IMR-90 (cell line): ENCODE data around the gene DACH1. TPM values are rescaled to one million over a fixed set of nuclear protein-coding genes. Genes with fewer than 3 reads are reported as not detected.

ENCODE experiments used
- ATAC-seq: fragments of 200-7000 bp; cut with Tn5 transposase; 2 replicates; pipeline ENCODE4 v1.9.1; 2020; ENCODE audit warnings: low read depth, mild to moderate bottlenecking, moderate library complexity
- BruUV-seq: library from RNA; stranded (reverse); fragments of 400-500 nt; replicated peaks from 2 replicates; lab custom pipeline; 2021; lab: Mats Ljungman, UMichigan
- CTCF ChIA-PET: fragments of 300-600 bp; formaldehyde crosslinking; extraction: SDS; loops from one replicate; lab custom pipeline; 2021; ENCODE audit warnings: antibody characterized with exemption; lab: Yijun Ruan, JAX
- POLR2A ChIA-PET: fragments of 300-600 bp; sonication (Branson Sonifier 250); formaldehyde crosslinking; loops from one replicate; lab custom pipeline; 2022; ENCODE audit warnings: antibody characterized with exemption; ENCODE audit not compliant: unreplicated experiment; lab: Charles Lee
- DNase-seq: peaks from one replicate; pipeline ENCODE4 v3.0.0; 2013
- H2AFZ ChIP-seq: replicated peaks from 2 replicates; pipeline ENCODE3; 2013; ENCODE audit warnings: low read length, mild to moderate bottlenecking; ENCODE audit not compliant: poor library complexity
- H2AK5ac ChIP-seq: 2 replicates; pipeline ENCODE4 v1.6.1; 2013; ENCODE audit warnings: low read depth, low read length, inconsistent platforms
- H2AK9ac ChIP-seq: replicated peaks from 2 replicates; pipeline ENCODE3; 2013; ENCODE audit warnings: mild to moderate bottlenecking, low read depth, low read length, moderate library complexity; ENCODE audit not compliant: poor library complexity
- H2BK120ac ChIP-seq: 2 replicates; pipeline ENCODE4 v1.6.1; 2013; ENCODE audit warnings: low read depth, low read length, inconsistent platforms
- H2BK15ac ChIP-seq: 3 replicates; pipeline ENCODE4 v1.6.1; 2013; ENCODE audit warnings: low read depth, low read length, inconsistent platforms
- H2BK20ac ChIP-seq: 2 replicates; pipeline ENCODE4 v1.6.1; 2013; ENCODE audit warnings: low read depth, mild to moderate bottlenecking, inconsistent platforms, low read length, moderate library complexity
- H2BK5ac ChIP-seq: 2 replicates; pipeline ENCODE4 v1.6.1; 2013; ENCODE audit warnings: mild to moderate bottlenecking, low read depth, low read length, inconsistent platforms; ENCODE audit not compliant: poor library complexity, severe bottlenecking
- H3K14ac ChIP-seq: replicated peaks from 2 replicates; pipeline ENCODE4 v1.6.1; 2013; ENCODE audit warnings: low read depth, low read length, inconsistent platforms
- H3K18ac ChIP-seq: 2 replicates; pipeline ENCODE4 v1.6.1; 2013; ENCODE audit warnings: low read depth, low read length, control low read depth
- H3K23ac ChIP-seq: 2 replicates; pipeline ENCODE4 v1.6.1; 2013; ENCODE audit warnings: low read depth, low read length, inconsistent platforms
- H3K27ac ChIP-seq: 2 replicates; pipeline ENCODE4 v1.5.1; 2013; ENCODE audit warnings: mild to moderate bottlenecking, control low read depth, low read length; ENCODE audit not compliant: insufficient read depth
- H3K27me3 ChIP-seq: 2 replicates; pipeline ENCODE4 v1.6.1; 2013; ENCODE audit warnings: low read length; ENCODE audit not compliant: control insufficient read depth, insufficient read depth
- H3K36me3 ChIP-seq: 2 replicates; pipeline ENCODE4 v1.6.1; 2013; ENCODE audit warnings: low read length, mixed read lengths; ENCODE audit not compliant: control insufficient read depth, insufficient read depth
- H3K4ac ChIP-seq: 2 replicates; pipeline ENCODE4 v1.6.1; 2013; ENCODE audit warnings: low read depth, low read length, inconsistent platforms
- H3K4me1 ChIP-seq: 2 replicates; pipeline ENCODE4 v1.6.1; 2013; ENCODE audit warnings: low read length, mixed read lengths; ENCODE audit not compliant: control insufficient read depth, insufficient read depth
- H3K4me2 ChIP-seq: 2 replicates; pipeline ENCODE4 v1.6.1; 2013; ENCODE audit warnings: low read depth, mild to moderate bottlenecking, control low read depth, low read length, moderate library complexity
- H3K4me3 ChIP-seq: 2 replicates; pipeline ENCODE4 v1.5.1; 2013; ENCODE audit warnings: low read depth, mild to moderate bottlenecking, control low read depth, low read length, moderate library complexity; ENCODE audit not compliant: insufficient read depth
- H3K56ac ChIP-seq: 2 replicates; pipeline ENCODE4 v1.6.1; 2013; ENCODE audit warnings: low read length, inconsistent platforms; ENCODE audit not compliant: insufficient read depth; ENCODE audit errors: extremely low read depth
- H3K79me1 ChIP-seq, 2 experiments: 2 replicates each; pipeline ENCODE4 v1.6.1; 2013; ENCODE audit warnings: low read length in 2 of 2, inconsistent platforms in 1 of 2, low read depth in 1 of 2
- H3K9ac ChIP-seq: 2 replicates; pipeline ENCODE4 v1.6.1; 2013; ENCODE audit warnings: low read depth, low read length, control low read depth
- H3K9me1 ChIP-seq: 2 replicates; pipeline ENCODE4 v1.6.1; 2013; ENCODE audit warnings: low read length, inconsistent platforms; ENCODE audit not compliant: insufficient read depth
- H3K9me3 ChIP-seq: 2 replicates; pipeline ENCODE4 v1.6.1; 2013; ENCODE audit warnings: low read length; ENCODE audit not compliant: control insufficient read depth, insufficient read depth
- H4K20me1 ChIP-seq: 2 replicates; pipeline ENCODE4 v1.6.1; 2013; ENCODE audit warnings: low read length, inconsistent platforms; ENCODE audit not compliant: insufficient read depth
- H4K5ac ChIP-seq: 2 replicates; pipeline ENCODE4 v1.6.1; 2013; ENCODE audit warnings: mild to moderate bottlenecking, low read depth, low read length, control low read depth
- H4K8ac ChIP-seq, 2 experiments: 2 replicates each; pipeline ENCODE4 v1.6.1; 2013; ENCODE audit warnings: low read depth in 2 of 2, low read length in 2 of 2, control low read depth in 1 of 2, inconsistent platforms in 1 of 2
- H4K91ac ChIP-seq: 2 replicates; pipeline ENCODE4 v1.6.1; 2013; ENCODE audit warnings: low read depth, low read length, inconsistent platforms; ENCODE audit not compliant: insufficient read depth
- BHLHE40 ChIP-seq: fragments of 150-350 bp; IDR thresholded peaks from 2 replicates; pipeline ENCODE4 v1.6.1; 2016; ENCODE audit warnings: mild to moderate bottlenecking, low read depth, low read length
- ELK1 ChIP-seq: fragments of 150-350 bp; IDR thresholded peaks from 2 replicates; pipeline ENCODE4 v1.6.1; 2016; ENCODE audit warnings: low read depth, mild to moderate bottlenecking, low read length, moderate library complexity, borderline replicate concordance
- MAFK ChIP-seq: IDR thresholded peaks from 2 replicates; pipeline ENCODE4 v1.6.1; 2012; ENCODE audit warnings: low read depth, low read length, improper control_type of control experiment
- MAZ ChIP-seq: IDR thresholded peaks from 2 replicates; pipeline ENCODE4 v1.6.1; 2012; ENCODE audit warnings: low read depth, mild to moderate bottlenecking, low read length, improper control_type of control experiment, moderate library complexity, borderline replicate concordance
- MXI1 ChIP-seq: IDR thresholded peaks from 2 replicates; pipeline ENCODE4 v1.6.1; 2012; ENCODE audit warnings: low read depth, mild to moderate bottlenecking, low read length, moderate library complexity, borderline replicate concordance
- POLR2A ChIP-seq: IDR thresholded peaks from 2 replicates; pipeline ENCODE4 v1.6.1; 2012; ENCODE audit warnings: mild to moderate bottlenecking, low read depth, low read length
- RFX5 ChIP-seq: IDR thresholded peaks from 2 replicates; pipeline ENCODE4 v1.8.0; 2012; ENCODE audit warnings: low read depth, mild to moderate bottlenecking, low read length, moderate library complexity
- SMC3 ChIP-seq: fragments of 150-350 bp; IDR thresholded peaks from 2 replicates; pipeline ENCODE4 v1.6.1; 2016; ENCODE audit warnings: low read depth, mild to moderate bottlenecking, antibody characterized with exemption, low read length, moderate library complexity
- USF2 ChIP-seq: fragments of 150-350 bp; IDR thresholded peaks from 2 replicates; pipeline ENCODE4 v1.6.1; 2017; ENCODE audit warnings: mild to moderate bottlenecking, antibody characterized with exemption, low read length, low read depth
- WGBS, 2 experiments: methylation state at CpG; one replicate each; pipeline versions ENCODE4 v1.1.5 to v1.1.7; 2013; ENCODE audit warnings: missing lambda C conversion rate in 2 of 2; ENCODE audit not compliant: insufficient read length in 1 of 2; ENCODE audit errors: extremely low coverage in 2 of 2; 5-methylcytosine and 5-hydroxymethylcytosine counted together
- dilution Hi-C: fragments of 300-500 bp; cut with HindIII; formaldehyde crosslinking; loops from one replicate; pipeline ENCODE4 v1.14.3; 2018; ENCODE audit warnings: low sequenced_read_pairs; ENCODE audit not compliant: unreplicated experiment
- in situ Hi-C: fragments of 300-500 bp; cut with MboI; formaldehyde crosslinking; loops from 3 replicates; pipeline ENCODE4 v1.14.3; 2019; ENCODE audit warnings: low sequenced_read_pairs, inconsistent platforms, mixed read lengths
- intact Hi-C: fragments of 100-400 bp; cut with micrococcal nuclease; formaldehyde crosslinking; loops from 2 replicates; pipeline ENCODE4 v1.10.0; 2022
- polyA plus RNA-seq, 3 experiments: library from polyadenylated mRNA; depleted of rRNA; stranded (reverse); fragments of >200 nt; gene quantifications; 2 replicates each; pipeline ENCODE4 v1.2.3, GENCODE V29; 2012; ENCODE audit warnings: low replicate concordance in 1 of 3
- total RNA-seq: library from RNA; depleted of rRNA; stranded (reverse); fragments of >200 nt; gene quantifications from 2 replicates; pipeline ENCODE4 v1.2.3, GENCODE V29; 2012

DACH1 gene
- total and polyA plus RNA-seq, 2 of the 4 experiments (the other 2 are of a cell fraction), result not detected

GRCh38 chr13:71695662-71696061 lies 171.3 kb downstream of the DACH1 start:
- no peak overlapping the region for H3K27ac ChIP-seq
- no TSS peak for BruUV-seq

More at GRCh38 chr13:71695662-71696061, 171.3 kb downstream of the DACH1 start:
- POLR2A ChIA-PET, result no interaction called here
- H3K79me1 ChIP-seq, result no peaks in the 10 kb centered on the region
- H3K23ac ChIP-seq, result no peak overlapping the region
- H2AFZ ChIP-seq, result no peak overlapping the region
- no peak overlapping the region for H4K8ac ChIP-seq
- no peaks in the 10 kb centered on the region for H3K9me3 ChIP-seq
- in situ Hi-C loops, result no loop called here
- H2AK9ac ChIP-seq, result no peak overlapping the region
- no peak overlapping the region for H2BK5ac ChIP-seq
- WGBS, 2 experiments, result no CpG with 5 or more reads among the region's 1 CpG
- H3K14ac ChIP-seq, result no peak overlapping the region
- no peak overlapping the region for H3K9ac ChIP-seq
- H3K4me1 ChIP-seq, result no peaks in the 10 kb centered on the region
- H3K56ac ChIP-seq, result no peak overlapping the region
- H3K18ac ChIP-seq, result no peak overlapping the region
- no peak overlapping the region for H4K5ac ChIP-seq
- H3K36me3 ChIP-seq, result no peaks in the 10 kb centered on the region
- H2AK5ac ChIP-seq, result no peak overlapping the region
- intact Hi-C loops, result no loop called here
- H3K4me3 ChIP-seq, result no peak overlapping the region
- no peak overlapping the region for H4K91ac ChIP-seq
- DNase-seq, result no peak
- CTCF ChIA-PET, result no interaction called here
- H3K4ac ChIP-seq, result no peak overlapping the region
- ATAC-seq, result no peak
- H2BK120ac ChIP-seq, result no peak overlapping the region
- dilution Hi-C loops, result no loop called here
- no peaks in the 10 kb centered on the region for H3K27me3 ChIP-seq
- H3K9me1 ChIP-seq, result no peaks in the 10 kb centered on the region
- H2BK15ac ChIP-seq, result no peak overlapping the region
- H3K4me2 ChIP-seq, result no peak overlapping the region
- H2BK20ac ChIP-seq, result no peak overlapping the region
- H4K20me1 ChIP-seq, result no peaks in the 10 kb centered on the region
- TF ChIP-seq POLR2A (no peak), SMC3 (no peak), RFX5 (no peak), MAFK (no peak), MXI1 (no peak), USF2 (no peak), BHLHE40 (no peak), ELK1 (no peak), MAZ (no peak)
